AG20443 (cell line): Measurements from ENCODE around the gene SLX4IP.
"Not testable (repeated sequence)": the region's sequence is repeated elsewhere in the genome, so short reads cannot be mapped to it uniquely, and the experiment has no call there.

Experiments
- DNase-seq: peaks from one replicate; pipeline ENCODE4 v3.0.0; 2012; ENCODE audit warnings: low spot score, mixed read lengths

The SLX4IP gene

GRCh38 chr20:10576411-10577090, 141.4 kb downstream of the SLX4IP start:
- DNase-seq: no peak

- DNase-seq: no peak
Observed at GRCh38 chr20:10577648-10578047, 142.5 kb downstream of the SLX4IP start.

- DNase-seq: no peak
Observed at GRCh38 chr20:10578607-10579006, 143.5 kb downstream of the SLX4IP start.

- no peak for DNase-seq
Observed at GRCh38 chr20:10579942-10580341, 144.8 kb downstream of the SLX4IP start.

GRCh38 chr20:10580700-10581099, 145.6 kb downstream of the SLX4IP start:
- no peak for DNase-seq

GRCh38 chr20:10581823-10582222, 146.7 kb downstream of the SLX4IP start:
- peak; percentile 76 for DNase-seq

- DNase-seq: no peak
Observed at GRCh38 chr20:10584371-10584770, 149.3 kb downstream of the SLX4IP start.

- DNase-seq: no peak
Observed at GRCh38 chr20:10585308-10585707, 150.2 kb downstream of the SLX4IP start.

- DNase-seq: no peak
Observed at GRCh38 chr20:10586296-10586695, 151.2 kb downstream of the SLX4IP start.

GRCh38 chr20:10590446-10590845, 155.3 kb downstream of the SLX4IP start:
- DNase-seq: not testable (repeated sequence)

GRCh38 chr20:10590950-10591671, 156.0 kb downstream of the SLX4IP start:
- DNase-seq: no peak

- DNase-seq: peak; percentile 35
Observed at GRCh38 chr20:10591946-10592521, 156.9 kb downstream of the SLX4IP start.

- no peak for DNase-seq
Observed at GRCh38 chr20:10594296-10594868, 159.3 kb downstream of the SLX4IP start.

- no peak for DNase-seq
Observed at GRCh38 chr20:10595266-10595665, 160.2 kb downstream of the SLX4IP start.

GRCh38 chr20:10595985-10596384, 160.9 kb downstream of the SLX4IP start:
- no peak for DNase-seq

- peak; percentile 51 for DNase-seq
Observed at GRCh38 chr20:10596710-10597121, 161.6 kb downstream of the SLX4IP start.

GRCh38 chr20:10597637-10598036, 162.5 kb downstream of the SLX4IP start:
- DNase-seq: no peak

- no peak for DNase-seq
Observed at GRCh38 chr20:10602221-10602871, 167.2 kb downstream of the SLX4IP start.

GRCh38 chr20:10603378-10603777, 168.3 kb downstream of the SLX4IP start:
- no peak for DNase-seq

GRCh38 chr20:10603971-10604864, 169.1 kb downstream of the SLX4IP start:
- DNase-seq: peak; percentile 89

GRCh38 chr20:10604865-10605440, 169.8 kb downstream of the SLX4IP start:
- DNase-seq: no peak
